HepG2 (cell line): ENCODE measurements around the gene IL15RA. TPM values are rescaled to one million over a fixed set of nuclear protein-coding genes. Genes with fewer than 3 reads are reported as not detected.

ENCODE experiments used
- ATAC-seq: fragments of 200-7000 bp; cut with Tn5 transposase; 3 replicates; pipeline ENCODE4 v1.9.1; 2020; ENCODE audit warnings: mild to moderate bottlenecking, moderate library complexity
- BruUV-seq: library from RNA; stranded (reverse); fragments of 400-500 nt; replicated peaks from 2 replicates; lab custom pipeline; 2021; lab: Mats Ljungman, UMichigan
- CTCF ChIA-PET: fragments of 300-600 bp; formaldehyde crosslinking; extraction: SDS; loops from one replicate; lab custom pipeline; 2021; ENCODE audit warnings: low total read pairs, inconsistent platforms, low intra/inter-chr PET ratio; lab: Yijun Ruan, JAX
- POLR2A ChIA-PET: fragments of 350-600 bp; sonication (Branson Sonifier 250); formaldehyde crosslinking; loops from one replicate; lab custom pipeline; 2020; ENCODE audit warnings: antibody characterized with exemption, inconsistent platforms; lab: Yijun Ruan, JAX
- DNase-seq: peaks from one replicate; pipeline ENCODE4 v3.0.0-alpha.2; 2015; ENCODE audit warnings: low spot score
- FAIRE-seq: peaks from 3 replicates; lab custom pipeline; 2011; peaks lifted over from hg19 to GRCh38; lab: Jason Lieb, UNC
- H2AFZ ChIP-seq: one replicate; pipeline ENCODE4 v1.6.1; 2011; ENCODE audit warnings: low read length, inconsistent platforms
- H3K27ac ChIP-seq: fragments of 300-600 bp; 3 replicates; pipeline ENCODE4 v1.8.0; 2011; ENCODE audit warnings: mixed run types, mild to moderate bottlenecking, mixed read lengths, low read length, inconsistent platforms; ENCODE audit not compliant: insufficient read depth; ENCODE audit errors: extremely low read length
- H3K27me3 ChIP-seq, 2 experiments: fragments of 200-600 bp in 1 of 2; 2 replicates in 1 of 2; 3 replicates in 1 of 2; pipeline versions ENCODE4 v1.6.0 to v1.8.0; 2011; ENCODE audit warnings: low read length in 2 of 2, mild to moderate bottlenecking in 2 of 2, moderate library complexity in 2 of 2, inconsistent platforms in 1 of 2; ENCODE audit not compliant: insufficient read depth in 2 of 2, control insufficient read depth in 1 of 2
- H3K36me3 ChIP-seq, 2 experiments: fragments of 200-600 bp in 1 of 2; replicated peaks in 1 of 2; 2 replicates in 1 of 2; 3 replicates in 1 of 2; pipeline versions ENCODE4 v1.5.1 to v1.8.0; 2011; ENCODE audit warnings: low read length in 2 of 2, inconsistent platforms in 1 of 2; ENCODE audit not compliant: insufficient read depth in 2 of 2, control insufficient read depth in 1 of 2
- H3K4me1 ChIP-seq: 2 replicates; pipeline ENCODE4 v1.5.1; 2012; ENCODE audit warnings: low read length, inconsistent platforms; ENCODE audit not compliant: insufficient read depth
- H3K4me2 ChIP-seq: 2 replicates; pipeline ENCODE4 v1.6.0; 2011; ENCODE audit warnings: low read depth, low read length, inconsistent platforms
- H3K4me3 ChIP-seq, 3 experiments: fragments of 200-600 bp in 1 of 3; sonication (generic), shearing (Covaris generic) in 1 of 3; replicated peaks in 1 of 3; 2 replicates each; pipeline ENCODE4 v1.5.1; 2011 to 2016; ENCODE audit warnings: low read length in 3 of 3, inconsistent platforms in 2 of 3, low read depth in 2 of 3, mild to moderate bottlenecking in 2 of 3, control low read depth in 1 of 3, mixed read lengths in 1 of 3; ENCODE audit not compliant: insufficient read depth in 1 of 3
- H3K79me2 ChIP-seq: one replicate; pipeline ENCODE4 v1.6.1; 2011; ENCODE audit warnings: low read length, inconsistent platforms; ENCODE audit not compliant: insufficient read depth
- H3K9ac ChIP-seq: 2 replicates; pipeline ENCODE4 v1.6.0; 2011; ENCODE audit warnings: mild to moderate bottlenecking, low read depth, low read length, inconsistent platforms; ENCODE audit not compliant: insufficient read depth
- H3K9me3 ChIP-seq: 2 replicates; pipeline ENCODE4 v1.5.1; 2012; ENCODE audit warnings: mild to moderate bottlenecking, low read length
- H4K20me1 ChIP-seq: 2 replicates; pipeline ENCODE4 v1.6.0; 2011; ENCODE audit warnings: inconsistent platforms, mild to moderate bottlenecking, low read length, moderate library complexity; ENCODE audit not compliant: insufficient read depth
- CHD4 ChIP-seq: fragments of 200-600 bp; sonication (generic); IDR thresholded peaks from 2 replicates; pipeline ENCODE4 v1.7.0; 2017; ENCODE audit warnings: mild to moderate bottlenecking, low read length, borderline replicate concordance
- CTCF ChIP-seq: sonication (generic); formaldehyde crosslinking; IDR thresholded peaks from 2 replicates; pipeline ENCODE4 v1.5.0; 2020; ENCODE audit warnings: mild to moderate bottlenecking, missing genetic modification reagents, moderate library complexity
- HNF1A ChIP-seq, 2 experiments: sonication (generic) in 1 of 2; formaldehyde crosslinking in 1 of 2; IDR thresholded peaks; 2 replicates each; pipeline versions ENCODE4 v1.4.0 to v1.6.1; 2016 to 2020; ENCODE audit warnings: borderline replicate concordance in 1 of 2, low read depth in 1 of 2, mild to moderate bottlenecking in 1 of 2, missing genetic modification reagents in 1 of 2
- KLF15 ChIP-seq: sonication (generic); formaldehyde crosslinking; IDR thresholded peaks from 2 replicates; pipeline ENCODE4 v1.8.1; 2023; ENCODE audit warnings: borderline replicate concordance, mild to moderate bottlenecking, inconsistent platforms, missing genetic modification reagents, mixed read lengths
- SALL2 ChIP-seq: sonication (generic); formaldehyde crosslinking; IDR thresholded peaks from 2 replicates; pipeline ENCODE4 v1.8.1; 2023; ENCODE audit warnings: mild to moderate bottlenecking, missing genetic modification reagents, inconsistent platforms
- TCF7 ChIP-seq: sonication (generic); IDR thresholded peaks from 2 replicates; pipeline ENCODE4 v1.6.1; 2016; ENCODE audit warnings: antibody characterized with exemption, low read depth
- TGIF2 ChIP-seq: IDR thresholded peaks from 2 replicates; pipeline ENCODE4 v1.6.1; 2016; ENCODE audit warnings: control low read depth, missing compliant biosample characterization
- ZBTB1 ChIP-seq: sonication (generic); formaldehyde crosslinking; IDR thresholded peaks from 2 replicates; pipeline ENCODE4 v1.4.0; 2020; ENCODE audit warnings: missing genetic modification reagents, borderline replicate concordance
- ZMAT5 ChIP-seq: sonication (generic); formaldehyde crosslinking; IDR thresholded peaks from 2 replicates; pipeline ENCODE4 v1.5.0; 2020; ENCODE audit warnings: mild to moderate bottlenecking, low read depth, missing genetic modification reagents, borderline replicate concordance
- ZNF124 ChIP-seq: sonication (generic); formaldehyde crosslinking; IDR thresholded peaks from 2 replicates; pipeline ENCODE4 v1.4.0; 2020; ENCODE audit warnings: missing genetic modification reagents
- ZNF33A ChIP-seq: sonication (generic); formaldehyde crosslinking; IDR thresholded peaks from 2 replicates; pipeline ENCODE4 v1.5.1; 2020; ENCODE audit warnings: missing genetic modification reagents, mild to moderate bottlenecking, moderate library complexity, borderline replicate concordance
- ZNF460 ChIP-seq: sonication (generic); formaldehyde crosslinking; IDR thresholded peaks from 2 replicates; pipeline ENCODE4 v1.5.1; 2020; ENCODE audit warnings: missing genetic modification reagents, mild to moderate bottlenecking, borderline replicate concordance
- ZNF570 ChIP-seq: sonication (generic); formaldehyde crosslinking; IDR thresholded peaks from 2 replicates; pipeline ENCODE4 v1.4.0; 2020; ENCODE audit warnings: mild to moderate bottlenecking, missing genetic modification reagents, borderline replicate concordance
- ZNF589 ChIP-seq: sonication (generic); formaldehyde crosslinking; conservative IDR thresholded peaks from 2 replicates; pipeline ENCODE4 v1.8.0; 2022; ENCODE audit warnings: mild to moderate bottlenecking, moderate library complexity, missing genetic modification reagents
- ZNF75D ChIP-seq: sonication (generic); formaldehyde crosslinking; IDR thresholded peaks from 2 replicates; pipeline ENCODE4 v1.8.1; 2023; ENCODE audit warnings: missing genetic modification reagents, mild to moderate bottlenecking, borderline replicate concordance
- WGBS: methylation state at CpG from one replicate; pipeline ENCODE4 v1.1.6; 2017; ENCODE audit warnings: low lambda C conversion rate; 5-methylcytosine and 5-hydroxymethylcytosine counted together
- in situ Hi-C: cut with HindIII; loops from 2 replicates; pipeline ENCODE4 v1.10.0; 2017; ENCODE audit warnings: low pct_unique_long_range_greater_than_20kb; ENCODE audit not compliant: extremely low pct_ligation_motif_present
- intact Hi-C: fragments of 100-400 bp; cut with micrococcal nuclease; formaldehyde crosslinking; loops from one replicate; pipeline ENCODE4 v1.10.0; 2022; ENCODE audit not compliant: unreplicated experiment
- polyA plus RNA-seq, 8 experiments: library from polyadenylated mRNA; depleted of rRNA in 3 of 8; stranded (reverse) in 7 of 8; unstranded in 1 of 8; fragments of >200 nt; fragmentation: Illumina TruSeq in 4 of 8; extraction: Trizol in 4 of 8; gene quantifications; 2 replicates each; pipeline versions ENCODE4 v1.2.1 to v1.2.3, GENCODE V29; 2011 to 2016; ENCODE audit warnings: low read depth in 4 of 8, missing spikeins in 1 of 8, mixed read lengths in 1 of 8; ENCODE audit not compliant: insufficient read depth in 1 of 8
- total RNA-seq, 5 experiments: library from RNA; depleted of rRNA; stranded (reverse); fragments of >200 nt; fragmentation: Illumina TruSeq; extraction: Trizol; gene quantifications; 2 replicates each; pipeline ENCODE4 v1.2.3, GENCODE V29; 2016; ENCODE audit warnings: low read depth in 1 of 5

IL15RA gene
- total and polyA plus RNA-seq, 2 of the 13 experiments (the other 11 are each of a cell fraction or from before 2014, with no cell fraction given), result 0.53 to 0.77 TPM

GRCh38 chr10:5983774-5984173 is 6.4 kb upstream of the IL15RA start:
- BruUV-seq, result no TSS peak
- no peak overlapping the region for H3K4me2 ChIP-seq
- DNase-seq (no peak), ATAC-seq (no peak), FAIRE-seq (no peak)
- POLR2A ChIA-PET, result no interaction called here
- no peak for TF ChIP-seq KLF15 (CRISPR knock-in tag)
- TF ChIP-seq ZNF33A, result no peak
- no peak for TF ChIP-seq ZNF460 (CRISPR knock-in tag)
- TF ChIP-seq ZNF75D (CRISPR knock-in tag), result no peak
- TF ChIP-seq ZMAT5 (CRISPR knock-in tag), result no peak
- no peak for TF ChIP-seq ZBTB1 (CRISPR knock-in tag)
- no peak for TF ChIP-seq SALL2 (CRISPR knock-in tag)
- TF ChIP-seq CHD4, result no peak
- no peak for TF ChIP-seq HNF1A (IDR thresholded peaks at IDR 0.05; ENCODE audit: low read depth)
- no peak for TF ChIP-seq HNF1A (CRISPR knock-in tag; IDR thresholded peaks at IDR 0.05; ENCODE audit: borderline replicate concordance)
- TF ChIP-seq TCF7, result no peak
- no peak for TF ChIP-seq ZNF124
- no peak for TF ChIP-seq ZNF570
- TF ChIP-seq ZNF589 (CRISPR knock-in tag), result no peak
- TF ChIP-seq TGIF2 (CRISPR knock-in tag), result no peak
- no peak for TF ChIP-seq CTCF (CRISPR knock-in tag)
- no peak overlapping the region for H3K9ac ChIP-seq
- peaks cover 1 to 44% of the 10 kb centered on the region in 2 experiments; a peak in 3 of 5 replicates for H3K27me3 ChIP-seq
- CTCF ChIA-PET, result no interaction called here
- WGBS, result 16% methylated on average over 9 of the region's 9 CpGs
- no peaks in the 10 kb centered on the region for H3K79me2 ChIP-seq
- intact Hi-C loops, result no loop called here
- no peaks in the 10 kb centered on the region for H3K4me1 ChIP-seq
- no peaks in the 10 kb centered on the region for H4K20me1 ChIP-seq
- in situ Hi-C loops, result no loop called here
- no peak overlapping the region for H2AFZ ChIP-seq
- no peaks in the 10 kb centered on the region for H3K9me3 ChIP-seq
- H3K27ac ChIP-seq, result no peak overlapping the region
- no peak overlapping the region for H3K4me3 ChIP-seq
- no peaks in the 10 kb centered on the region for H3K36me3 ChIP-seq
